Hippocampal formation (tissue), 2 donors: ENCODE results near the gene IQCF6.
"Not testable (repeated sequence)": the region's sequence is repeated elsewhere in the genome, so short reads cannot be mapped to it uniquely, and the experiment has no call there.

Source experiments
- DNase-seq, 2 donors: peaks; one replicate each; lab custom pipeline; 2025; lab: John Stamatoyannopoulos, UW

Gene IQCF6

DNA sequence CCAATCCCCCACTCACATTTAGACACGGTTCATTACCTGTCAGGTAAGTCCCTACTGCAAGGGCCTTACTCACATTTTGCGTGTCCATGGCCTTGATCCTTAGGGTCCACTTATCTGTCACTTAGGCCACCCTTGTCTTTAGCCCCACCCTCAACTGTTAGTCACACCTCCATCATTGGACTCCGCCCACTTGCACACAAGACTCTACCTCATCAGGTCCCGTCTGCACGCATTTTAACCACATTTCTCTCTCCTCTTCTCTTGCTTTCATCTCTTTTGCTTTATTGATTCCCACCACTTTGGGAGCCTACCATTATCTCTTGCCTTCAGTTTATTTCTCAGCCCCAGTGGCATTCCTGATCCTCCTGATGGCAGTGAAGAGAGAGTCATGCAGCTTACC lies at the start of gene IQCF6:
Gene IQCF6 (minus strand): TSS at position 101 of the 400 bp plus-strand sequence. CDS start 13 bp downstream, at position 88.
- no peak for DNase-seq

- no peak for DNase-seq
Observed at GRCh38 chr3:51828297-51828696, 49.3 kb upstream of the IQCF6 start.

DNA sequence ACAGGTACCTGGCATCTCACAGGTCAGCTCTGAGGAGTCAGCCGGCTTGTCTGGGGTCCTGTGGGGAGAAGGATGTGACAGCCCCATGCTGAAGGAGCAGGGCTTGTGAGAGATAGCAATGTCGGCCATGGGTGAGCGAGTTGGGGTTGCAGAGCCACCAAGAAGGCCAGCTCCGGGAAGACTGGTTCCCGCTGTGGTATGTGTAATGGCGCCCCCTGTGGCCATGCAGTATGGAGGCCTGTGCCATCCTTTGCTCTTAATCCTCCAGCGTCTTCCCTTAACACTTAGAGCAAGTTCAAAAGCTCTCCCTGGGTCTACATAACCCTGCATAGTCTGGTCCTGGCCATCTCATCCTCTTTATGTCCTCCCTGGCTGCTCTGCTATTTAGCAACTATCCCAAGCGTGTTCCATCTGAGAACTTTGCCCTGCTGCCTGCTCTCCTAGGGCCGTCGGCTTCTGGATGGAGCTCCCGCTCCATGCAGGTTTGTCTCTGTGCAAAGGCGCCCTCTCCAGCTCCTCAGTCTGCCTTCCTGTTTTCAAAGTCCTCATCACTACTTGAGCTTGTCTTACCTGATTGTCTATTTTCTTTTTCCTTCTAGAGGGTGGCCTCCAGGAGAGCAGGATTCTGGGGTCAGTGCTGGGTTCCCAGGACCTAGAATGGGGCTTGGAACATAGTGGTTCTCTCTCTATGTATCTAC lies 40.8 kb upstream of the IQCF6 start:
- DNase-seq: no peak

GRCh38 chr3:51819151-51819550 lies 40.1 kb upstream of the IQCF6 start:
- no peak for DNase-seq

GRCh38 chr3:51817375-51817774 lies 38.3 kb upstream of the IQCF6 start:
- no peak for DNase-seq

DNA sequence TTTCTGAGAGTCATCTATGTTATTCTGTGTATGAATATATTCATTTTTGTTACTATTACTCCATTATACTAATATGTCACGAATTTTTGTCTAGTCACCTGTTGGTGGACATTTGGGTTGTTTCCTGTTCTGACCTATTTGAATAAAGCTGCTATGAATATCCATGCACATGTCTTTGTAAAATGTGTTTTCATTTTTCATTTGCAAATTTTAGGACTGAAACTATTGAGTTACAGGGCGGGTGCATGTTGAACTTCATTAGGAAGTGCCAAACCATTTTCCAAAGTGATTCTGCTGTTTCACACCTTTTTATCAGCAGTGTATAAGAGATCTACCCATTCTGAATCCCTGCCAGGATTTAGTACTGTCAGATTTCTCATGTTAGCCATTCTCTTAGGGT lies 37.7 kb upstream of the IQCF6 start:
- no peak for DNase-seq

DNA sequence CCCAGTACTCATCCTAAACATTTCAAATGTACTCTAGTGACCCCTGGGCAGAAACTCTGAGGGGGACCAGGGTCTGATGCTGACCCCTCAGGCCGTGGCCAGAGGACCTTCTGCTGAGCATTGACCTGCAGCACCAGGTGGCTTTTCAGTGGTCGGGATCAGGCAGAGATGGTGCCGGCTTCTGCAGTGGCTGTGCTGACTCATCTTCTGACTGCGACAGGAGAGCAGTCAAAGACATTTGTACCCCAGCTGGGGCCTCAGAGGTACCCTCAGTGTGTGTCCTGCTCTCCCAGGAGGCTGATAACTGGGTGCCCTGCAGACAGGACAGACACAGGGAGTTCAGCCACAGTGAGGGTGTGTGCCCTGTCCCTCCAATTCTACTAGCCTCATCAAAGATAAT lies 36.6 kb upstream of the IQCF6 start:
- DNase-seq: no peak

DNA sequence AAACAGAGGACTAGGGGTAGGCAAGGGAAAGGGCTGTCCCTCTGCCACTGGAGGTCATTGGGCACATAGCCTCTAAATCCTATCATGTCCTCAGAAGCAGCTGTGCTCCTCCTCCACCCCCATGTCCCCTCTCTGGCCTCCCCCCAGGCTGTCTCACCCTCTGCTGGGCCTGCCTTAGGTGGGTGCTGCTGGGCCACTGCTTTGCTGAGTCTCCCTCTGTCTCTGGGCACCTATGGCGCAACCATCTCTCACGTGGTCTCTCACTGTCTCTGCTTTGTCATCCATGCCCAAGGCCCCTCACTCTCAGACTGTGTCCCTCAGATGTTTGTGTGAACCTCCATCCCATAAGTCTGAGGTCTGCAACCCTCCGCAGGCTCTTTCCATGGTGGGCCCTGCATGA lies 35.0 kb upstream of the IQCF6 start:
- no peak for DNase-seq

GRCh38 chr3:51813539-51813938 lies 34.5 kb upstream of the IQCF6 start:
- peak in 1 of 2 donors; percentile 39 for DNase-seq

DNA sequence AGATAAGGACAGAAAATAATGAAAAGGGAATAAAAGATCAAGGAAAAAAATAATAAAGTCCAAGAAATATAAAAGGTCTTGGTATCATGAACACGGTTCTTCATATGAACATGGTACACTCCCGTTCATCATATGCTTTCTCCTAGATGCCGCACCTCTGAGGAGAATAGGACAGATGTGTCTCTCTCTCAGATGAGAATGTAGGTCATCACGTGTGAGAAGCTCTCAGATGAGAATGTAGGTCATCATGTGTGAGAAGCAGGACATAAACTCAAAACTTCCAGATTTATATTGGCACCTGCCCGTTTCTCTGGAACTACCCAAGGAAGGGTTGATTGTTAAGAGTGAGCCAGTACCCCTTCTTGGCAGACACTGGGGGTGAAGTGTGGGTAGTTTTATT lies 29.9 kb upstream of the IQCF6 start:
- no peak for DNase-seq

DNA sequence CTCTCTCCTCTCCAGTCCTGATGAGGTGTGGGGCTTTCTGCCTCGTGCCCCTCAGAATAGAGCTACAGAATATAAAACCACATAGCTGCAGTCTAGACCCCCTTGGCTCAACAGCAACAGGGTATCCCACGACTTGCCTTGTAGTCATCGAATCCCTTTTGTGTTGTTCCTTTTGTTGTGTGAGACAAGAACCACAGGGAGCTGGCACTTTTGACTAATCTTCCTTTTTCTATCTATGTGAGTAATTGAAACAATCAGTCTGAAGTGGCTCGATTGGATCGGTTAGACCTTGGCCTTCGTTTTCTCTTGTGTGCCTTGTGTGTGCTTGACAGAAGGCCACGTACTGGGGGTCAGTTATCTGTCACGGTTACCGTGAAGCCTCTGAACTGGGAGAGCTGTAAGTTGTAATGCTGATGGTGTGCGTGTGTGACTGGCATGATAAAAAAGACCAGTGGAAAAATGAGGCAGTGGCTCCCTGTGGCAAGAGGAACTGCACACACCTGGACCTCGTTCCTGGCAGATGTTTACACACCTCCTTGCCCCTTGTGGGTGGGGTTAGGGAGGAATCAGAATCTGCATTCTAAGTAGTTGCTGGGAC lies 23.2 kb upstream of the IQCF6 start:
- DNase-seq: no peak

DNA sequence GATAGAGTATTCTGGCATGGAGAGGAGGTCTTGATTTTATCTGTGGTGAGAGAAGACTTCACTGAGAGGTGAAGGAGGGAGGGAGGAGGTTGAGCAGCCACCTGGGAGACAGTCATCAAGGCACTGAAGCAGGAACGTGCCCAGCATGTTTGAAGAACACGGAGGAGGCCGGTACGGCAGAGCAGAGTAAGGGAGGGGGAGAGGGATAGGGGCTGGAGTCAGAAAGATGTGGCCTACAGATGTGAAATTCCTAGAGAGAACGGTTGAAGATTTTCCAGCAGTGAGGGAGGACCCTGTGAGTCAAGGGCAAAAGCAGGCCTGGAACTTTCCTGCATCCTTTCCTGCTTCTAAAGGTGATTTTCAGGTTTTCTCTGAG lies 21.7 kb upstream of the IQCF6 start:
- no peak for DNase-seq

- peak in 1 of 2 donors; percentile 36 for DNase-seq
Observed at GRCh38 chr3:51799879-51800749, 21.1 kb upstream of the IQCF6 start.

GRCh38 chr3:51798411-51798963 lies 19.4 kb upstream of the IQCF6 start:
- peak in 1 of 2 donors; percentile 3 for DNase-seq

DNA sequence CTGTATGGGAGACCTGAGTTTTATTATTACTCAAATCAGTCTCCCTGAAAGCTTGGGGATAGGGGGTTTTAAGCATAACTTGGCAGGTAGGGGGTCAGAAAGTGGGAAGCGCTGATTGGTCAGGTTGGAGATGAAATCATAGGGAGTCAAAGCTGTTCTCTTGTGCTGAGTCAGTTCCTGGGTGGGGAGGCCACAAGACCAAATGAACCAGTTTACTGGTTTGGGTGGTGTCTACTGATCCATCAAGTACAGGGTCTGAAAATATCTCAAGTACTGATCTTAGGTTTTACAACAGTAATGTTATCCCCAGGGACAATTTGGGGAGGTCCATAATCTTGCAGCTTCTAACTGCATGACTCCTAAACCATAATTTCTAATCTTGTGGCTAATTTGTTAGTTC lies 17.8 kb upstream of the IQCF6 start:
- no peak for DNase-seq

- DNase-seq: no peak
Observed at GRCh38 chr3:51794206-51794605, 15.2 kb upstream of the IQCF6 start.

DNA sequence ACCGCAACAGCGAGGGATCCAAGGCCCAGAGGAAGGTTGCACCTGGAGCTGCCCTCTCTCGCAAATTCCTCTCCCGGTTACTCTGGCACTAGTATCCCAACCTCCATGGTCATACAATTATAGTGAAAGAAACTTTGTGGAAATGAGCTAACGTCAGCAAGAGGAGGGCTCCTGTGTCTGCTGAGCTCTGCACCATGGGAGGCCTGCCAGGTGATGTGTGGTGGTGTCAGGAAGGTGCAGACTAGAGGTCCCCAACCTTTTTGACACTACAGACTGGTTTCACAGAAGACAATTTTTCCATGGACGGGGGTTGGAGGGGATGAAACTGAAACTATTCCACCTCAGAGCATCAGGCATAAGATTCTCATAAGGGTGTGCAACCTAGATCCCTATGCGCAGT lies 13.2 kb upstream of the IQCF6 start:
- no peak for DNase-seq

- DNase-seq: no peak
Observed at GRCh38 chr3:51789437-51789836, 10.4 kb upstream of the IQCF6 start.

DNA sequence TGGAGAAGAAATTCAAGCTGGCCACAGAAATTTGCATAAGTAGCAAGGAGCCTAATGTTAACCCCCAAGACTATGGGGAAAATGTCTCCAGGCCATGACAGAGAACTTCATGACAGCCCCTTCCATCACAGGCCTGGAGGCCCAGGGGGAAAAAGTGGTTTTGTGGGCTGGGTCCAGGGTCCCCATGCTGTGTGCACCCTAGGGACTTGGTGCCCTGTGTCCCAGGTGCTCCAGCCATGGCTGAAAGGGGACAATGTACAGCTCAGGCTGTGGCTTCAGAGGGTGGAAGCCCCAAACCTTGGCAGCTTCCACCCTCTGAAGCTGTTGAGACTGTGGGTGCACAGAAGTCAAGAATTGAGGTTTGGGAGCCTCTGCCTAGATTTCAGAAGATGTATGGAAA lies 8.5 kb upstream of the IQCF6 start:
- DNase-seq: not testable (repeated sequence)

DNA sequence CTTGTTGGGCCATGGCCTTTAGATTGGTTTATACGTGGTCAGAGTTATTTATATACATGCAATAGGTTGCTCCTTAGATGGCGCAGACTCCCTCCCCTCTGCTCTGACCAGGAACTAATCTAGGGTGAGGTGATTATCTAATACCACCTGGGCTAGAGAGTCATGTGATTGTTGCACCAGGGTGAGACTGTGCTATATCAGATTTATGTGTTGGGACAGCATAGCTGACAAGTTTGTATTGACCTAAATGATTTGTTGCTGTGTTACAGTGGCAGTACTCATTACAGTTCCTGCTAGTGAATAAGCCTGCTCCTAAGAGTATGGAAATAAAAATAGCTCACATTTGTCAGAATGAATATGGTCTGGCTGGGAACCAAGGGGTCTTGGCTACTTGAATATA lies 7.2 kb upstream of the IQCF6 start:
- no peak for DNase-seq

GRCh38 chr3:51778554-51778953 lies 483 bp downstream of the IQCF6 start:
- DNase-seq: no peak

DNA sequence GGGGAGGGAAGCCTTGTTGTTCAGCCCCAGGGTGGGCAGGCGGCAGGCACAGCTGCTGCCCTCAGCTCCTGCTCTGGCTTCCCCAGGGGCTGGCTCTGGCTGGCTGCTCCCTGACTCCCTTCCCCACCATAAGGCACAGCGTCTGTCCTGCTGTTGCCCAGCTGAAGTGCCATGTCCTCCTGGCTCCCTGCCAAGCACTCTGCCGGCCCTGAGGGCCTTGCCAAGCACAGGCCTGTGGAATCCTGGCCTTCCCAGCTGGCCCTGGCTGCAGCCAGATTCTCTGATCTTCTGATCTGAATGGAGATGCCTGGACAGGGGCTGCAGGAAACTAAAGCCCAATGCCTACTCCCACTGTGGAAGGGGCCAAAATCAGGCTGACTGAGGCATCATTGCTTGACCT lies 1.1 kb downstream of the IQCF6 start:
- peak in 1 of 2 donors; percentile 22 for DNase-seq
